DOHH2 (cell line): ENCODE data around the gene RORC.

Experiments
- H3F3A ChIP-seq: fragments of 200-600 bp; sonication (generic), shearing (Covaris generic); 2 replicates; pipeline ENCODE4 v1.6.0; 2016; ENCODE audit warnings: antibody characterized with exemption, mild to moderate bottlenecking; ENCODE audit not compliant: control insufficient read depth, insufficient read depth
- H3K27ac ChIP-seq: fragments of 200-600 bp; sonication (generic); 2 replicates; pipeline ENCODE4 v1.5.1; 2014; ENCODE audit warnings: low read depth, mild to moderate bottlenecking, low read length, moderate library complexity
- H3K27me3 ChIP-seq: fragments of 200-600 bp; sonication (generic); 2 replicates; pipeline ENCODE4 v1.6.1; 2014; ENCODE audit warnings: mild to moderate bottlenecking, low read length, mixed read lengths; ENCODE audit not compliant: control insufficient read depth
- H3K36me3 ChIP-seq: fragments of 200-600 bp; sonication (generic); 2 replicates; pipeline ENCODE4 v1.6.1; 2014; ENCODE audit warnings: mild to moderate bottlenecking, low read length, moderate library complexity, mixed read lengths; ENCODE audit not compliant: control insufficient read depth
- H3K4me1 ChIP-seq: fragments of 200-600 bp; sonication (generic); 2 replicates; pipeline ENCODE4 v1.6.1; 2014; ENCODE audit warnings: mild to moderate bottlenecking, low read length, mixed read lengths; ENCODE audit not compliant: control insufficient read depth
- H3K4me2 ChIP-seq: fragments of 200-600 bp; sonication (generic); 2 replicates; pipeline ENCODE4 v1.6.0; 2014; ENCODE audit warnings: mild to moderate bottlenecking, low read length, moderate library complexity
- H3K4me3 ChIP-seq: fragments of 200-600 bp; sonication (generic); 2 replicates; pipeline ENCODE4 v1.5.1; 2014; ENCODE audit warnings: mild to moderate bottlenecking, low read length, mixed read lengths
- H3K79me2 ChIP-seq: fragments of 200-600 bp; sonication (generic); 2 replicates; pipeline ENCODE4 v1.6.1; 2014; ENCODE audit warnings: mild to moderate bottlenecking, low read length, mixed read lengths; ENCODE audit not compliant: control insufficient read depth
- H3K9me2 ChIP-seq: fragments of 200-600 bp; sonication (generic); replicated peaks from 2 replicates; pipeline ENCODE4 v1.6.1; 2014; ENCODE audit warnings: mild to moderate bottlenecking, low read length, mixed read lengths; ENCODE audit not compliant: control insufficient read depth
- H3K9me3 ChIP-seq: fragments of 200-600 bp; sonication (generic); 2 replicates; pipeline ENCODE4 v1.6.1; 2014; ENCODE audit warnings: antibody characterized with exemption, low read length, mixed read lengths; ENCODE audit not compliant: control insufficient read depth, insufficient read depth
- H4K20me1 ChIP-seq: fragments of 200-600 bp; sonication (generic); 2 replicates; pipeline ENCODE4 v1.6.0; 2014; ENCODE audit warnings: low read depth, mild to moderate bottlenecking, antibody characterized with exemption, low read length, moderate library complexity; ENCODE audit not compliant: control insufficient read depth, insufficient read depth
- CTCF ChIP-seq: fragments of 200-600 bp; sonication (generic); IDR thresholded peaks from one replicate; pipeline ENCODE4 v1.5.1; 2014; ENCODE audit warnings: antibody characterized with exemption, mild to moderate bottlenecking, low read depth, low read length; ENCODE audit not compliant: poor library complexity, severe bottlenecking
- EZH2phosphoT487 ChIP-seq: fragments of 200-600 bp; sonication (generic); IDR thresholded peaks from 2 replicates; pipeline ENCODE4 v1.6.1; 2017; ENCODE audit warnings: borderline replicate concordance, mild to moderate bottlenecking, antibody characterized with exemption, low read length, moderate library complexity, mixed read lengths

Gene RORC

GRCh38 chr1:151838222-151839081, 6.8 kb upstream of the RORC start:
- TF ChIP-seq CTCF = no peak
- TF ChIP-seq EZH2phosphoT487 = no peak; the same call in 1 of the 2 replicates
- peak overlapping the region; percentile 48 for H3K4me3 ChIP-seq
- H3K9me2 ChIP-seq = no peaks in the 10 kb centered on the region
- no peaks in the 10 kb centered on the region for H3K79me2 ChIP-seq
- peaks cover 50% of the 10 kb centered on the region for H3K27me3 ChIP-seq
- no peak overlapping the region for H3K27ac ChIP-seq
- 0 out of 2 replicates have a peak, but pooled peaks cover 6% of the 10 kb centered on the region for H3F3A ChIP-seq
- H3K36me3 ChIP-seq = no peaks in the 10 kb centered on the region
- H3K4me1 ChIP-seq = peaks cover 34% of the 10 kb centered on the region
- H3K9me3 ChIP-seq = no peaks in the 10 kb centered on the region
- H3K4me2 ChIP-seq = peak overlapping the region; percentile 55
- no peaks in the 10 kb centered on the region for H4K20me1 ChIP-seq

GRCh38 chr1:151837884-151838221, 6.3 kb upstream of the RORC start:
- Histone ChIP-seq H3K36me3 (no peaks in the 10 kb centered on the region), H3F3A (0 out of 2 replicates have a peak, but pooled peaks cover 3% of the 10 kb centered on the region), H3K9me3 (no peaks in the 10 kb centered on the region), H3K4me2 (peak overlapping the region; percentile 55), H3K79me2 (no peaks in the 10 kb centered on the region), H4K20me1 (no peaks in the 10 kb centered on the region), H3K27me3 (peaks cover 50% of the 10 kb centered on the region), H3K9me2 (no peaks in the 10 kb centered on the region), H3K4me1 (peaks cover 28% of the 10 kb centered on the region), H3K27ac (no peak overlapping the region), H3K4me3 (peak overlapping the region; percentile 48; the same call in 1 of the 2 replicates)
- TF ChIP-seq CTCF (no peak), EZH2phosphoT487 (no peak)

- Histone ChIP-seq H3K9me3 (no peaks in the 10 kb centered on the region), H3K4me2 (no peak overlapping the region), H3K9me2 (no peaks in the 10 kb centered on the region), H3K27ac (no peak overlapping the region), H3K27me3 (peaks cover 50% of the 10 kb centered on the region), H3K4me3 (no peak overlapping the region), H3K4me1 (peaks cover 27% of the 10 kb centered on the region), H3K79me2 (no peaks in the 10 kb centered on the region), H3K36me3 (no peaks in the 10 kb centered on the region), H3F3A (0 out of 2 replicates have a peak, but pooled peaks cover 3% of the 10 kb centered on the region), H4K20me1 (no peaks in the 10 kb centered on the region)
- TF ChIP-seq EZH2phosphoT487 (no peak), CTCF (no peak)
Observed at GRCh38 chr1:151837197-151837596, 5.6 kb upstream of the RORC start.
